Dedifferentiated amniotic fluid mesenchymal stem cell (primary cell): Measurements from ENCODE around the gene CDSN.
"Not testable (repeated sequence)": the region's sequence is repeated elsewhere in the genome, so short reads cannot be mapped to it uniquely, and the experiment has no call there.

Source experiments
- DNase-seq: peaks from one replicate; pipeline ENCODE4 v3.0.0-alpha.2; 2016; ENCODE audit errors: extremely low spot score

The CDSN gene

DNA sequence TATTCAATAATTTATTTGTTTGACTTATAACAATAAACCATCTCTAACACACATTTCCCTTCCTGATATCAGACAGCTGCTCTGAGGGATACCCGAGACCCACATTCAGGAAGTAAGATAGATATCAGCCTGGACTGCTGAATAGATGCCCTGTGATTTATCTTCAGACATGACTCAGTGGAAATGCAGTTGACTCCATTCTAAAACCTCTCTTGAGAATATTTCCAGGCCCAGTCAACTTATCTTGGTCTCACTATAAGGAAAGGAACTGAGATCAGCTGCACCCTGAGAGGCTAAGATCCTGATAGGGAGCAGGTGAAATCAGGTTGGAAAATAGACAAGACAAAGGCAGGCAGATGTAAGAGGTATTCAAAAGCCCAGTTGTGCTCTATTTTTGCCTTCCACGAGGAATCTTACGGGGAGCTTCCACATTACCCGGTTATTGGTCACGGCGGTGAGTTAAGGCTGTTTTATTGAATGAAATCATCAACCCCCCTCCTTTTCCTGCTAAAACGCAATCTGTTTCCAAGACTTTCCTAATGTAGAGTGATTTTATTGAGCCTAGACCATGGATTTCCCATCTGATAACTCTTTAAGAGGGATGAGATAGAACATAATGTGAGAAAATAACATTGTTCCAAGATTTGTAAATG lies 33.3 kb downstream of the CDSN start:
- DNase-seq, result peak; percentile 51

DNA sequence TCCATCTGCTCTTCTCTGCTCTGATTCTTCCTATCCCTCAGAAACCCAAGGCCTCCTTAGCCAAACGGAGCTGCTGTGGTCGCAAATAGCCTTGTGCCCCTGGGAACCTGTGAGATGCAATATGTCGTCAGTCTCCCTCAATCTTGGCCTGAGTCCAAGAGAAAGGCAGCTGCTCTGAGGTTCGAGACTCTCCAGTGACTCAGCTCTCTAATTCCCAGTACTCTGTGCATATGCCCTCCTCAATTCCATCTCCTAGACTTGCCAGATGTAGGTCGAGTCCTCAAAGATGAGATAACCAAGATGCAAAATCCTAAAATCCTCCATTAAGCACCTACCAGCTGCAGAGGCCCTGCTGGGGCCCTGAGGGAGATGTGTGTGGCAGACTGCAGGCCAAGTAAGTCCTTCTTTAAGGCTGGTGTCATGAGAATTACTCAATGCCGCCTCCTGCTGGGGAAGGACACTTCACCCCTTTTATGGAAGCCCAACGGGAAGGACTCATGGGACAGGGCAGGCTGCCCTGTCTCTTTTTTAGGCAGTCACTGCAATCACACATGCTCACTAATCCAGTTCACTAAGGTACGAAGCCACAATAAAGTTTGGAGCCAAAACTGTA lies 36.4 kb downstream of the CDSN start:
- DNase-seq, result peak; percentile 48

DNA sequence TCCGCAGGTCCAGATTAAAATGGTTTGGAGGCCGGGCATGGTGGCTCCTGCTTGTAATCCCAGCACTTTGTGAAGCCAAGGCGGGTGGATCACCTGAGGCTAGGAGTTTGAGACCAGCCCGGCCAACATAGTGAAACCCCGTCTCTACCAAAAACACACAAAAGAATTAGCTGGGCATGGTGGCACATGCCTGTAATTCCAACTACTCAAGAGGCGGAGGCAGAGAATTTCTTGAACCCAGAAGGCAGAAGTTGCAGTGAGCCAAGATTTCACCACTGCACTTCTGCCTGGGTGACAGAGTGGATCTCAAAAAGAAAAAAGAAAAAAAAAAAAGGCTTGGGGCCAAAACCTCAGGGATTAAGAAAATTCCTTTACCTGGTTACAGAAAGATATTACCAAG lies 38.4 kb downstream of the CDSN start:
- DNase-seq, result no peak

DNA sequence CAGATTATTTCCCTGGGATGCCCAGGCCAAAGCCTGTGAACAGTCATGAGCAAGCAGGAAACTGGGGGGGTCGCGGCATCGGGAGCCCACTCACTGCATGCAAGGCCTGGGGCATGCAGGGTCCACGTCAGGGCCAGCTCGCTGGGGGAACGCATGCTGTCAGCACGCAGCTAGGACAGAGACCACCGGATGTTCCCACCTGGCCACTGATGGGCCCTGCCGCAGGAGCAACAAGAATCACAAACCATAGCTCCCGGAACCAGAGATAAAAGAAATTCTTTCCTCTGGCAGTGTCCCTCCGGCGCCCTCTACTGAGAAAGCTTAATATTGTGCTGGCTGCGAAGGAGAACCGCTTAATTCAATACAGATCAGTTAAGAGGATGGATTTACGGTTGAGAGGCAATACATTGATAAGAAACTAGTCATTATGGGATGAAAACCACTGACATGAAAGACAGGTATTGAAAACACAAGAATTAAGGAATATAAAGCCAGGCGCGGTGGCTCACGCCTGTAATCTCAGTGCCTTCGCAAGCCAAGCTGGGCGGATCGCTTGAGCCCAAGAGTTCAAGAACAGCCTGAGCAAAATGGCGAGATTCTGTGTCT lies 40.5 kb downstream of the CDSN start:
- DNase-seq, result peak; percentile 83

DNA sequence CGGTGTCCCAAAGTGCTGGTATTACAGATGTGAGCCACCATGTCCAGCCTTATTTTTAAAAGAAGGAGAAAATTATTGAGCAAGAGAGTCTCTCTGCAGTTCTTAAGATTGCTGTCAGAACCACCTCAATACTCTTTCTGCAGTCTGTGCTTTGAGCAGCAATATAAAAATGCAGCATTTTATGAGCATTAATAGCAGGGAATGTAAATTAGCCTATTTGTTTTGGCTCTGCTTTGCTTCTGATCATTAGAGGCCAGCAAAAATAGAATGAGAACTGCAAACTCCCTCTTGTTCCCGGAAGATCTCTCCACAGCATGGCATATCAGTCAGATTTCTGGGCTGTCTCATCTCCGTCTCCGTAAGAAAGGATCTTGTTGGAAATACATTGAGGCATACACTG lies 43.6 kb downstream of the CDSN start:
- no peak for DNase-seq

DNA sequence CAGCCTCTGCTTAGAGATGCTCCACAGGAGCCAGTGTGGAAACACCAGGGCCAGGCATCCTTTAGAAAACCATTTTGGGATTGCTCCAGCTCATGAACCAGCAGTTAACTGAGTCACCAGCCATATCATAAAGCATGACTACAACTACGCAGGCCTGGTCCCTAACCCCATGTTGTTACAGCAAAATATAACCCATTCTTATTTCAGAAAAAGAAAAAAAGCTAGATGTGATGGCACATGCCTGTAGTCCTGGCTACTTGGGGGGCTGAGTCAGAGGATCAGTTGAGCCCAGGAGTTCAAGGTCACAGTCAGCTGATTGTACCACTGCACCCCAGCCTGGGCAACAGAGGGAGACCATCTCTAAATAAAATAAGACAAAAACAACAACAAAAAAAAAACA lies 44.7 kb downstream of the CDSN start:
- no peak for DNase-seq

DNA sequence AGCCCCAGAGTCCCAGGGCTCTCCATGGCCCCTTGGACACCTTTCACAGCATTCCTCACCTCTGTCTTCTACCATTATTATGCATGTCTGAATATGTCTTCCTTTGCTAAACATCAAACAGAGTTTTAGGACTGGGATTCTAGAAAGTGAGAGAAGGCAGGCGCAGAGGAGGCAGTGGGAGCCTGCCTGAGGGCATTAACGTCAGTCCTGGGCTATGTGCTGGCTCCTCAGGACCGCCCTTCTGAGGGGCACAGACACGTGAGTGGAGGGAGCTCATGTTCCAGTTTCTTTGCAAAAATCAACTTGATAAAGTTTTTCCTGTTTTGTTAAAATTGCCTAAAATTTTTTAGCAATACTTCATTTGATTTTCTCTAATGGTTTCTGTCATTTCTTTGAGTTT lies 45.8 kb downstream of the CDSN start:
- DNase-seq, result peak; percentile 57

DNA sequence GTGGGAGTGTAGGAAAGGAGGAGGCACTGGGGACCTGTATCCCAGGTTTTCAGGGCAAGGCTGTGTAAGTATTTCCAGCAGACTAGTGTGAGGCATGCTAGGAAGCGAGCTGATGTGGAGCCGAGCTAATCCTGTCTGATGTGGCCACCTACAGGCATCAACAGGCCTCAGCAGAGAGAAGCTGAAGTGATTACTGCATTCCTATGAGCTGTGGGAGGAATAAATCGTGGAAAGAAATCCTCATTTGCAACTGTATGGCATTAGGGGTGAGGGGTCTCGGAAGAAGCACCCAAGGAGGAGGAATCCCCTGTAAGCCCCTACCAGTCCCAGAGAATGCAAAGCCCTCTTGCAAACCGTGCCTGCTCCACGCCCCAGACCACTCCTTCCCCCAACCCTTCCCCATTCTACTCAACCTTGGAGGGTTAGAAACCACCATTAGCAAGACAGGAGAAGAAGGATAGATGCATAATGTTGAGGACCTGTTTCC lies 49.5 kb downstream of the CDSN start:
- DNase-seq, result peak; percentile 77

DNA sequence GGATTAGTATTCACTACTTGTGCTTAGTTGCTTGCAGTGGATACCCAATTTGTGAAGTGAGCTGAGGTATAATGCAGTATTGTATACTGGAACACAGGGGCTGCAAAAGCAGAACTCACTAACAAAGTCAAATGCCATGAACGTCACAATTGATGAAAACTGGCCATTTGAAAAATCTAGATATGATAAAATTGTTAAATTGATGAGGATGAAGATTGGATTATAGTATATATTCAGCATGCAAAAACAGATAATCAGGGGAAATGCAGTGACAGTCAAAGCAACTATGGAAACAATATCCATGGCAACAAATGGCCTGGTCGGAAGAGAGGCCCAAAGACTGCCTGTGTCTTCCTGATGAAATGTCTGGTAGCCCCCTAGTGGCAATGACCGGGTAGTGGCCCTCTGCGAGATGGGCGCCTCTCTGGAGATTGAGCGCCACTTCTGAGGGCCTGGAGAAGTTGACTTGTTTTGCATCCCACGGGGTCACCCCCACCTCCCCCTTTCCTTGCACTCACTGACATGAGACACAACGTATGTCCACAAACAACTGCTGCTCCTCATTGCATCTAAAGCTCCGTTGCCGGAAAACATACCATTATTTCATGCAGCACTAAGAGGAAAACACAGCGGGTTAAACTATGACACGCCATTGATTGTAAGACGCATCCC lies 51.4 kb downstream of the CDSN start:
- peak; percentile 71 for DNase-seq

DNA sequence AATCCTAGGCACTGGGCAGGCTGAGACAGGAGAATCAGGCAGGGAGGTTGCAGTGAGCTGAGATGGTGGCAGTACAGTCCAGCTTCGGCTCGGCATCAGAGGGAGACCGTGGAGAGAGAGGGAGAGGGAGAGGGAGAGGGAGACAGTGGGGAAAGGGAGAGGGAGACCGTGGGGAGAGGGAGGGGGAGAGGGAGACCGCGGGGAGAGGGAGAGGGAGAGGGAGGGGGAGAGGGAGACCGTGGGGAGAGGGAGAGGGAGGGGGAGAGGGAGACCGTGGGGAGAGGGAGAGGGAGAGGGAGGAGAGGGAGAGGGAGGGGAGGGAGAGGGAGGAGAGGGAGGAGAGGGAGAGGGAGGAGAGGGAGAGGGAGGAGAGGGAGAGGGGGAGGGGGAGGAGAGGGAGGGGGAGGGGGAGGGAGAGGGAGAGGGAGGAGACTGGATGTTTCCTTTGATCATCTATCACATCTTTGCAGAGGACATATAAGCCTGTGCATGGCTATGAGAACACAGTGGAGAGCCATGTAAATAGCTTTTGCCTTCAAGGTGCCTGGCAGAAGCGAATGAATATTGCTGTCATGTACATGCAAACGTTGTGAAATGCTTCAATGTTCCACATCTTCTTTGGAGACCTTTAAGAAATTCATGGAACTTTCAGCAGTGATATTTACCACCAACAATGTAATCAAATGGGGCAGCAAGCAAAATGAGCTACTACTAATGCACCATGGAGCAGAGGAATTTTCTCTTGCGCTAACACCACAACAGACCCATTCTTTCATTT lies 52.2 kb downstream of the CDSN start:
- DNase-seq, result not testable (repeated sequence)

DNA sequence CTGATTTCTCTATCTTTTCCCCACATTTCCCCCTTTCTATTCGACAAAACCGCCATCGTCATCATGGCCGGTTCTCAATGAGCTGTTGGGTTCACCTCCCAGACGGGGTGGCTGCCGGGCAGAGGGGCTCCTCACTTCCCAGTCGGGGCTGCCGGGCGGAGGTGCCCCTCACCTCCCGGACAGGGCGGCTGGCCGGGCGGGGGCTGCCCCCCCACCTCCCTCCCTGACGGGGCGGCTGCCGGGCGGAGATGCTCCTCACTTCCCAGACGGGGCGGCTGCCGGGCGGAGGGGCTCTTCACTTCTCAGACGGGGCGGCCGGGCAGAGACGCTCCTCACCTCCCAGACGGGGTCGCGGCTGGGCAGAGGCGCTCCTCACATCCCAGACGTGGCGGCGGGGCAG lies 53.2 kb downstream of the CDSN start:
- DNase-seq, result not testable (repeated sequence)

DNA sequence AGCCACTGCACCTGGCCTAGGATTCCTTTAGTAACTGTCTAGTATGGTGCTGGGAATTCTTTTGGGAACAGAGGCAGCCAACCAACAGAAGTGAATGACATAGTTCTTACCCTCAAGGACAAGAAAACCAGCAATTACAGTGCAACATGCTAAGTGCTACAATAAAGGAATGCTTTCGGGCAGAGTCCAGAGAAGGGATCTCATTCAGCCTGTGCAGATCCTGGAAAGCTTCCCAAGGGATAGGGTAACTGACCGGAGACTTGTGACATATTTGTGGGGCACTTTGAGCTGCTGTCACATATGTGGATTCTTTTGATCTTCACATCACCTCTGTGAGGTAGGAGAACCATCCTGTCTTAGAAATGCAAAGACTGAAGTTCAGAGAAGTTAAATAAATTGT lies 54.7 kb downstream of the CDSN start:
- DNase-seq, result peak; percentile 38
